VCaP (cell line): Measurements from ENCODE around the gene EEF1AKMT2.
A peak's percentile ranks its signal among the peaks of the same experiment; 100 is the strongest.

Experiments used
- H3K27ac ChIP-seq: fragments of 450-650 bp; 2 replicates; pipeline ENCODE4 v1.5.1; 2017
- CTCF ChIP-seq: fragments of 450-650 bp; conservative IDR thresholded peaks from 2 replicates; pipeline ENCODE4 v1.5.1; 2017; ENCODE audit warnings: mild to moderate bottlenecking, moderate library complexity

The EEF1AKMT2 gene

GRCh38 chr10:124755581-124755980, 36.1 kb downstream of the EEF1AKMT2 start:
- TF ChIP-seq CTCF, result no peak
- no peak overlapping the region for H3K27ac ChIP-seq

GRCh38 chr10:124754227-124754626, 37.5 kb downstream of the EEF1AKMT2 start:
- no peak for TF ChIP-seq CTCF
- H3K27ac ChIP-seq, result no peak overlapping the region

GRCh38 chr10:124748953-124749645, 42.6 kb downstream of the EEF1AKMT2 start:
- no peak overlapping the region for H3K27ac ChIP-seq
- no peak for TF ChIP-seq CTCF

GRCh38 chr10:124748166-124748565, 43.5 kb downstream of the EEF1AKMT2 start:
- H3K27ac ChIP-seq, result no peak overlapping the region
- TF ChIP-seq CTCF, result no peak

- TF ChIP-seq CTCF, result no peak
Observed at GRCh38 chr10:124747745-124748144, 43.9 kb downstream of the EEF1AKMT2 start.

GRCh38 chr10:124746992-124747391, 44.7 kb downstream of the EEF1AKMT2 start:
- H3K27ac ChIP-seq, result 0 out of 2 replicates have a peak overlapping the region, but pooled peaks have one; percentile 93
- TF ChIP-seq CTCF, result no peak

More at GRCh38 chr10:124747745-124748144, 43.9 kb downstream of the EEF1AKMT2 start:
- no peak overlapping the region for H3K27ac ChIP-seq

GRCh38 chr10:124746447-124746846, 45.2 kb downstream of the EEF1AKMT2 start:
- peak overlapping the region; percentile 93 for H3K27ac ChIP-seq

- peak overlapping the region; percentile 93 for H3K27ac ChIP-seq
Observed at GRCh38 chr10:124745673-124746072, 46.0 kb downstream of the EEF1AKMT2 start.

More at GRCh38 chr10:124745673-124746072, 46.0 kb downstream of the EEF1AKMT2 start:
- peak; percentile 60 for TF ChIP-seq CTCF
